HCT116 (cell line): ENCODE results near the gene ASPHD1. TPM values are rescaled to one million over a fixed set of nuclear protein-coding genes. Genes with fewer than 3 reads are reported as not detected.

Experiments
- ATAC-seq: fragments of 200-7000 bp; cut with Tn5 transposase; 2 replicates; pipeline ENCODE4 v1.9.1; 2020; ENCODE audit warnings: mild to moderate bottlenecking, moderate library complexity
- BruUV-seq: library from RNA; stranded (reverse); fragments of 400-500 nt; replicated peaks from 2 replicates; lab custom pipeline; 2021; lab: Mats Ljungman, UMichigan
- CTCF ChIA-PET: fragments of 300-600 bp; sonication (Branson Sonifier 250); formaldehyde crosslinking; loops from one replicate; lab custom pipeline; 2021; ENCODE audit warnings: antibody characterized with exemption; lab: Charles Lee
- POLR2A ChIA-PET: fragments of 300-600, 350-600 bp; sonication (Branson Sonifier 250); formaldehyde crosslinking; loops from one replicate; lab custom pipeline; 2021; ENCODE audit warnings: antibody characterized with exemption; lab: Charles Lee
- RAD21 ChIA-PET, 2 experiments: fragments of 300-600 bp; sonication (Branson Sonifier 250); formaldehyde crosslinking; loops; one replicate each; lab custom pipeline; 2023; ENCODE audit warnings: low total read pairs in 2 of 2; ENCODE audit not compliant: uncharacterized antibody in 2 of 2, unreplicated experiment in 2 of 2, low non-redundant PET in 1 of 2; lab: Charles Lee
- DNase-seq: peaks from one replicate; pipeline ENCODE4 v3.0.0-alpha.2; 2010; ENCODE audit warnings: low read depth, low spot score
- H2AFZ ChIP-seq: fragments of 200-600 bp; shearing (Covaris generic), sonication (generic); 2 replicates; pipeline ENCODE4 v1.6.1; 2017; ENCODE audit warnings: low read depth, mixed run types, mixed read lengths, antibody characterized with exemption, low read length; ENCODE audit not compliant: poor library complexity, severe bottlenecking
- H3K27ac ChIP-seq: 2 replicates; pipeline ENCODE4 v1.5.1; 2012; ENCODE audit warnings: low read depth, low read length
- H3K27me3 ChIP-seq: fragments of 200-600 bp; sonication (generic); 2 replicates; pipeline ENCODE4 v1.6.1; 2016; ENCODE audit warnings: mixed run types, low read length, mixed read lengths; ENCODE audit not compliant: insufficient read depth
- H3K36me3 ChIP-seq, 2 experiments: fragments of 200-500 bp in 1 of 2; fragments of 200-600 bp in 1 of 2; sonication (Bioruptor generic) in 1 of 2; sonication (generic) in 1 of 2; 2 replicates each; pipeline versions ENCODE4 v1.5.1 to v1.6.1; 2014 to 2016; ENCODE audit warnings: low read length in 2 of 2, inconsistent platforms in 1 of 2, mixed read lengths in 1 of 2, mixed run types in 1 of 2; ENCODE audit not compliant: insufficient read depth in 2 of 2, control insufficient read depth in 1 of 2
- H3K4me1 ChIP-seq, 2 experiments: fragments of 200-600 bp in 1 of 2; sonication (generic) in 1 of 2; 2 replicates each; pipeline versions ENCODE4 v1.5.1 to v1.6.1; 2012 to 2017; ENCODE audit warnings: low read length in 2 of 2, inconsistent platforms in 1 of 2, mild to moderate bottlenecking in 1 of 2, mixed read lengths in 1 of 2, mixed run types in 1 of 2, moderate library complexity in 1 of 2; ENCODE audit not compliant: insufficient read depth in 2 of 2, control insufficient read depth in 1 of 2
- H3K4me2 ChIP-seq: fragments of 200-600 bp; sonication (generic); 2 replicates; pipeline ENCODE4 v1.6.1; 2017; ENCODE audit warnings: mixed run types, low read length, mixed read lengths
- H3K4me3 ChIP-seq, 2 experiments: fragments of 200-600 bp in 1 of 2; sonication (generic) in 1 of 2; replicated peaks in 1 of 2; 2 replicates each; pipeline ENCODE4 v1.5.1; 2011 to 2016; ENCODE audit warnings: low read length in 2 of 2, control low read depth in 1 of 2, low read depth in 1 of 2, mild to moderate bottlenecking in 1 of 2, mixed read lengths in 1 of 2, mixed run types in 1 of 2
- H3K79me2 ChIP-seq: fragments of 200-600 bp; sonication (generic); 2 replicates; pipeline ENCODE4 v1.6.1; 2017; ENCODE audit warnings: mild to moderate bottlenecking, mixed run types, low read length, moderate library complexity, mixed read lengths; ENCODE audit not compliant: insufficient read depth
- H3K9ac ChIP-seq: fragments of 200-600 bp; sonication (generic); 2 replicates; pipeline ENCODE4 v1.6.1; 2016; ENCODE audit warnings: low read length, mixed read lengths
- H3K9me2 ChIP-seq: fragments of 200-600 bp; sonication (generic), shearing (Covaris generic); 2 replicates; pipeline ENCODE4 v1.6.1; 2017; ENCODE audit warnings: mixed run types, mild to moderate bottlenecking, moderate library complexity; ENCODE audit not compliant: insufficient read depth
- H3K9me3 ChIP-seq, 2 experiments: fragments of 200-500 bp in 1 of 2; fragments of 200-600 bp in 1 of 2; sonication (Bioruptor generic) in 1 of 2; sonication (generic) in 1 of 2; 2 replicates each; pipeline ENCODE4 v1.6.1; 2014 to 2017; ENCODE audit warnings: low read length in 2 of 2, mixed read lengths in 2 of 2, inconsistent platforms in 1 of 2, low read depth in 1 of 2, mild to moderate bottlenecking in 1 of 2, mixed run types in 1 of 2, moderate library complexity in 1 of 2; ENCODE audit not compliant: control insufficient read depth in 1 of 2, insufficient read depth in 1 of 2
- H4K20me1 ChIP-seq: fragments of 200-600 bp; sonication (generic), shearing (Covaris generic); 2 replicates; pipeline ENCODE4 v1.6.1; 2017; ENCODE audit warnings: mixed run types, mild to moderate bottlenecking, moderate library complexity; ENCODE audit not compliant: insufficient read depth
- EGR1 ChIP-seq: IDR thresholded peaks from 2 replicates; pipeline ENCODE4 v1.6.1; 2012; ENCODE audit warnings: low read depth
- EZH2phosphoT487 ChIP-seq: fragments of 200-600 bp; IDR thresholded peaks from 2 replicates; pipeline ENCODE4 v1.6.1; 2018; ENCODE audit warnings: antibody characterized with exemption, borderline replicate concordance
- FOSL1 ChIP-seq: IDR thresholded peaks from 2 replicates; pipeline ENCODE4 v1.6.1; 2012; ENCODE audit warnings: low read depth
- MAX ChIP-seq: IDR thresholded peaks from 2 replicates; pipeline ENCODE4 v1.6.1; 2012
- SP1 ChIP-seq: IDR thresholded peaks from 2 replicates; pipeline ENCODE4 v1.6.1; 2012; ENCODE audit warnings: low read depth
- ZNF274 ChIP-seq: fragments of 200-500 bp; sonication (Bioruptor generic); IDR thresholded peaks from 2 replicates; pipeline ENCODE4 v1.6.1; 2014; ENCODE audit warnings: mild to moderate bottlenecking, low read depth, low read length, inconsistent platforms
- intact Hi-C: fragments of 100-400 bp; cut with micrococcal nuclease; formaldehyde crosslinking; loops from 2 replicates; pipeline ENCODE4 v1.10.0; 2022
- total RNA-seq: library from RNA; stranded (reverse); gene quantifications from one replicate; pipeline ENCODE4 v1.2.1, GENCODE V29; 2021; ENCODE audit not compliant: unreplicated experiment
- TF ChIP-seq, protein P1 (sequence below): IDR thresholded peaks from 2 replicates; pipeline ENCODE4 v1.6.1; 2011; ENCODE audit warnings: mild to moderate bottlenecking, low read length, moderate library complexity; ENCODE audit not compliant: insufficient replicate concordance; ENCODE audit errors: extremely low read depth
- TF ChIP-seq, protein P2 (sequence below), 3 experiments: fragments of 200-600 bp in 1 of 3; sonication (generic) in 1 of 3; IDR thresholded peaks in 2 of 3; conservative IDR thresholded peaks in 1 of 3; 2 replicates each; pipeline ENCODE4 v1.5.1; 2012 to 2017; ENCODE audit warnings: low read depth in 2 of 3, low read length in 2 of 3, antibody characterized with exemption in 1 of 3, borderline replicate concordance in 1 of 3, control low read depth in 1 of 3, mild to moderate bottlenecking in 1 of 3, mixed read lengths in 1 of 3, mixed run types in 1 of 3, moderate library complexity in 1 of 3; ENCODE audit not compliant: insufficient read depth in 1 of 3

ASPHD1 gene
- total RNA-seq, 1 experiment from 2014 or later, result 18.4 TPM

- no peak overlapping the region for H3K27ac ChIP-seq
- ChIA-PET CTCF (no interaction called here), POLR2A (interaction anchor here (0.8 kb wide), 1 partner anchor 8 kb away, joined by 4 read pairs; the partner anchor contains the start of gene SEZ6L2), RAD21 (no interaction called here)
- intact Hi-C loops, result no loop called here
- no peak overlapping the region for H2AFZ ChIP-seq
- H3K36me3 ChIP-seq, result no peaks in the 10 kb centered on the region
- no peaks in the 10 kb centered on the region for H3K79me2 ChIP-seq
- H3K27me3 ChIP-seq, result no peaks in the 10 kb centered on the region
- BruUV-seq, result no TSS peak
- no peak overlapping the region for H3K9ac ChIP-seq
- H3K4me2 ChIP-seq, result no peak overlapping the region
- ATAC-seq (no peak), DNase-seq (no peak)
- no peak overlapping the region for H3K4me3 ChIP-seq
- H4K20me1 ChIP-seq, result no peaks in the 10 kb centered on the region
- H3K4me1 ChIP-seq, result no peaks in the 10 kb centered on the region
- H3K9me2 ChIP-seq, result no peaks in the 10 kb centered on the region
- TF ChIP-seq MAX (no peak), EGR1 (no peak), ZNF274 (no peak), FOSL1 (no peak), SP1 (no peak), EZH2phosphoT487 (no peak)
- TF ChIP-seq, protein P1, sequence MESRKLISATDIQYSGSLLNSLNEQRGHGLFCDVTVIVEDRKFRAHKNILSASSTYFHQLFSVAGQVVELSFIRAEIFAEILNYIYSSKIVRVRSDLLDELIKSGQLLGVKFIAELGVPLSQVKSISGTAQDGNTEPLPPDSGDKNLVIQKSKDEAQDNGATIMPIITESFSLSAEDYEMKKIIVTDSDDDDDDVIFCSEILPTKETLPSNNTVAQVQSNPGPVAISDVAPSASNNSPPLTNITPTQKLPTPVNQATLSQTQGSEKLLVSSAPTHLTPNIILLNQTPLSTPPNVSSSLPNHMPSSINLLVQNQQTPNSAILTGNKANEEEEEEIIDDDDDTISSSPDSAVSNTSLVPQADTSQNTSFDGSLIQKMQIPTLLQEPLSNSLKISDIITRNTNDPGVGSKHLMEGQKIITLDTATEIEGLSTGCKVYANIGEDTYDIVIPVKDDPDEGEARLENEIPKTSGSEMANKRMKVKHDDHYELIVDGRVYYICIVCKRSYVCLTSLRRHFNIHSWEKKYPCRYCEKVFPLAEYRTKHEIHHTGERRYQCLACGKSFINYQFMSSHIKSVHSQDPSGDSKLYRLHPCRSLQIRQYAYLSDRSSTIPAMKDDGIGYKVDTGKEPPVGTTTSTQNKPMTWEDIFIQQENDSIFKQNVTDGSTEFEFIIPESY, result no peak
- TF ChIP-seq, protein P2, sequence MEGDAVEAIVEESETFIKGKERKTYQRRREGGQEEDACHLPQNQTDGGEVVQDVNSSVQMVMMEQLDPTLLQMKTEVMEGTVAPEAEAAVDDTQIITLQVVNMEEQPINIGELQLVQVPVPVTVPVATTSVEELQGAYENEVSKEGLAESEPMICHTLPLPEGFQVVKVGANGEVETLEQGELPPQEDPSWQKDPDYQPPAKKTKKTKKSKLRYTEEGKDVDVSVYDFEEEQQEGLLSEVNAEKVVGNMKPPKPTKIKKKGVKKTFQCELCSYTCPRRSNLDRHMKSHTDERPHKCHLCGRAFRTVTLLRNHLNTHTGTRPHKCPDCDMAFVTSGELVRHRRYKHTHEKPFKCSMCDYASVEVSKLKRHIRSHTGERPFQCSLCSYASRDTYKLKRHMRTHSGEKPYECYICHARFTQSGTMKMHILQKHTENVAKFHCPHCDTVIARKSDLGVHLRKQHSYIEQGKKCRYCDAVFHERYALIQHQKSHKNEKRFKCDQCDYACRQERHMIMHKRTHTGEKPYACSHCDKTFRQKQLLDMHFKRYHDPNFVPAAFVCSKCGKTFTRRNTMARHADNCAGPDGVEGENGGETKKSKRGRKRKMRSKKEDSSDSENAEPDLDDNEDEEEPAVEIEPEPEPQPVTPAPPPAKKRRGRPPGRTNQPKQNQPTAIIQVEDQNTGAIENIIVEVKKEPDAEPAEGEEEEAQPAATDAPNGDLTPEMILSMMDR (IDR thresholded peaks at IDR 0.05 in 2 of 3, conservative IDR thresholded peaks at IDR 0.05 in 1 of 3; ENCODE audit: borderline replicate concordance in 1 of 3, insufficient read depth in 1 of 3, low read depth in 2 of 3, low read length in 2 of 3), result no peak
- H3K9me3 ChIP-seq, result no peaks in the 10 kb centered on the region
These were observed 7.7 kb downstream of the ASPHD1 start for GRCh38 chr16:29907973-29908372.
